H1 (cell line): ENCODE results near the gene STK39. TPM values are rescaled to one million over a fixed set of nuclear protein-coding genes. Genes with fewer than 3 reads are reported as not detected.

ENCODE experiments used
- CTCF ChIA-PET: fragments of 300-600 bp; sonication (Branson Sonifier 250); formaldehyde crosslinking; loops from one replicate; lab custom pipeline; 2021; ENCODE audit not compliant: partially characterized antibody; lab: Charles Lee
- POLR2A ChIA-PET: fragments of 300-600 bp; sonication (Branson Sonifier 250); formaldehyde crosslinking; loops from one replicate; lab custom pipeline; 2021; ENCODE audit warnings: inconsistent platforms; ENCODE audit not compliant: partially characterized antibody; lab: Charles Lee
- DNase-seq, 2 experiments: peaks; one replicate each; pipeline versions ENCODE4 v3.0.0 to v3.0.0-alpha.2; 2010 to 2022; ENCODE audit warnings: low spot score in 2 of 2, low read depth in 1 of 2, mixed read lengths in 1 of 2
- FAIRE-seq: peaks from 2 replicates; lab custom pipeline; 2011; peaks lifted over from hg19 to GRCh38; lab: Jason Lieb, UNC
- H2AFZ ChIP-seq: 2 replicates; pipeline ENCODE4 v1.8.1; 2012; ENCODE audit warnings: low read length, inconsistent platforms
- H2AK5ac ChIP-seq: 2 replicates; pipeline ENCODE4 v1.6.1; 2013; ENCODE audit warnings: low read depth, low read length
- H2BK120ac ChIP-seq: replicated peaks from 2 replicates; pipeline ENCODE3; 2013; ENCODE audit warnings: low read depth, low read length, inconsistent platforms
- H2BK12ac ChIP-seq: 2 replicates; pipeline ENCODE4 v1.6.1; 2013; ENCODE audit warnings: low read depth, low read length
- H2BK15ac ChIP-seq: 2 replicates; pipeline ENCODE4 v1.6.1; 2013; ENCODE audit warnings: low read length
- H2BK20ac ChIP-seq: 2 replicates; pipeline ENCODE4 v1.6.1; 2013; ENCODE audit warnings: low read length
- H2BK5ac ChIP-seq: 2 replicates; pipeline ENCODE4 v1.6.1; 2013; ENCODE audit warnings: low read depth, low read length
- H3K14ac ChIP-seq: 2 replicates; pipeline ENCODE4 v1.6.1; 2013; ENCODE audit warnings: inconsistent platforms; ENCODE audit not compliant: insufficient read length
- H3K18ac ChIP-seq: 2 replicates; pipeline ENCODE4 v1.6.1; 2013; ENCODE audit warnings: low read length; ENCODE audit errors: extremely low read depth
- H3K23ac ChIP-seq: 2 replicates; pipeline ENCODE4 v1.6.1; 2013; ENCODE audit warnings: inconsistent platforms; ENCODE audit not compliant: insufficient read length
- H3K23me2 ChIP-seq: 2 replicates; pipeline ENCODE4 v1.6.1; 2013; ENCODE audit warnings: low read depth, low read length
- H3K27ac ChIP-seq: 2 replicates; pipeline ENCODE4 v1.6.1; 2011; ENCODE audit warnings: low read depth, low read length, inconsistent platforms
- H3K27me3 ChIP-seq, 4 experiments: replicated peaks in 1 of 4; 1 replicate in 1 of 4; 2 replicates in 3 of 4; pipeline versions ENCODE4 v1.6.1 to v1.8.1; 2011 to 2013; ENCODE audit warnings: low read length in 3 of 4, mild to moderate bottlenecking in 3 of 4, inconsistent platforms in 2 of 4, mixed read lengths in 2 of 4, moderate library complexity in 1 of 4; ENCODE audit not compliant: control insufficient read depth in 3 of 4, insufficient read depth in 3 of 4; ENCODE audit errors: extremely low read depth in 1 of 4
- H3K36me3 ChIP-seq, 4 experiments: 2 replicates each; pipeline versions ENCODE4 v1.6.1 to v1.8.1; 2011 to 2013; ENCODE audit warnings: mild to moderate bottlenecking in 4 of 4, low read length in 3 of 4, moderate library complexity in 2 of 4, control low read depth in 1 of 4, inconsistent platforms in 1 of 4; ENCODE audit not compliant: insufficient read depth in 4 of 4, control insufficient read depth in 2 of 4
- H3K4ac ChIP-seq: replicated peaks from 2 replicates; pipeline ENCODE3; 2013; ENCODE audit warnings: low read length, low read depth, mixed read lengths, inconsistent platforms; ENCODE audit not compliant: insufficient read length
- H3K4me1 ChIP-seq, 4 experiments: replicated peaks in 1 of 4; 1 replicate in 1 of 4; 2 replicates in 3 of 4; pipeline versions ENCODE4 v1.6.1 to v1.8.1; 2011 to 2013; ENCODE audit warnings: low read length in 3 of 4, inconsistent platforms in 2 of 4, mixed read lengths in 1 of 4; ENCODE audit not compliant: insufficient read depth in 4 of 4, control insufficient read depth in 3 of 4
- H3K4me2 ChIP-seq, 2 experiments: 2 replicates each; pipeline versions ENCODE4 v1.6.1 to v1.8.1; 2011 to 2013; ENCODE audit warnings: low read depth in 2 of 2, low read length in 2 of 2, control low read depth in 1 of 2, inconsistent platforms in 1 of 2, mild to moderate bottlenecking in 1 of 2; ENCODE audit not compliant: insufficient read depth in 1 of 2
- H3K4me3 ChIP-seq, 4 experiments: fragments of 200-600, 300-600 bp in 1 of 4; sonication (generic), shearing (Covaris generic), sonication (Bioruptor Twin) in 1 of 4; 2 replicates each; pipeline versions ENCODE4 v1.5.1 to v1.8.1; 2011 to 2016; ENCODE audit warnings: low read length in 4 of 4, low read depth in 3 of 4, control low read depth in 2 of 4, inconsistent platforms in 2 of 4, mild to moderate bottlenecking in 2 of 4, mixed read lengths in 1 of 4, moderate library complexity in 1 of 4; ENCODE audit not compliant: insufficient read depth in 2 of 4; ENCODE audit errors: extremely low read depth in 1 of 4
- H3K56ac ChIP-seq: replicated peaks from 2 replicates; pipeline ENCODE3; 2013; ENCODE audit warnings: low read depth, mild to moderate bottlenecking, mixed read lengths, low read length, inconsistent platforms; ENCODE audit not compliant: insufficient read length
- H3K79me1 ChIP-seq: 2 replicates; pipeline ENCODE4 v1.6.1; 2013; ENCODE audit warnings: low read depth, low read length, control low read depth
- H3K79me2 ChIP-seq, 2 experiments: 2 replicates each; pipeline versions ENCODE4 v1.6.1 to v1.8.1; 2012 to 2013; ENCODE audit warnings: low read length in 2 of 2, mild to moderate bottlenecking in 2 of 2, inconsistent platforms in 1 of 2; ENCODE audit not compliant: insufficient read depth in 2 of 2, control insufficient read depth in 1 of 2
- H3K9ac ChIP-seq, 4 experiments: replicated peaks in 1 of 4; 1 replicate in 1 of 4; 2 replicates in 3 of 4; pipeline versions ENCODE4 v1.6.1 to v1.8.1; 2011 to 2013; ENCODE audit warnings: low read depth in 3 of 4, low read length in 3 of 4, control low read depth in 2 of 4, mild to moderate bottlenecking in 2 of 4, moderate library complexity in 2 of 4, inconsistent platforms in 1 of 4; ENCODE audit errors: extremely low read depth in 1 of 4
- H3K9me3 ChIP-seq, 2 experiments: 2 replicates each; pipeline versions ENCODE4 v1.6.1 to v1.8.1; 2012 to 2013; ENCODE audit warnings: mild to moderate bottlenecking in 2 of 2, moderate library complexity in 2 of 2, control low read depth in 1 of 2, inconsistent platforms in 1 of 2, low read depth in 1 of 2, low read length in 1 of 2, mixed read lengths in 1 of 2; ENCODE audit not compliant: insufficient read depth in 2 of 2
- H4K20me1 ChIP-seq, 2 experiments: replicated peaks in 1 of 2; 2 replicates each; pipeline versions ENCODE3 to v1.8.1; 2011 to 2013; ENCODE audit warnings: inconsistent platforms in 2 of 2, low read length in 2 of 2, mild to moderate bottlenecking in 1 of 2; ENCODE audit not compliant: insufficient read depth in 2 of 2, control insufficient read depth in 1 of 2
- H4K5ac ChIP-seq: 2 replicates; pipeline ENCODE4 v1.6.1; 2013; ENCODE audit warnings: low read length, low read depth, mixed read lengths, inconsistent platforms; ENCODE audit not compliant: insufficient read length
- H4K8ac ChIP-seq: 2 replicates; pipeline ENCODE4 v1.8.0; 2013; ENCODE audit warnings: mild to moderate bottlenecking, moderate library complexity, low read length, inconsistent platforms; ENCODE audit not compliant: insufficient read depth; ENCODE audit errors: extremely low read depth
- H4K91ac ChIP-seq: replicated peaks from 2 replicates; pipeline ENCODE3; 2013; ENCODE audit warnings: low read length, mixed read lengths, inconsistent platforms; ENCODE audit not compliant: insufficient read length
- HDAC6 ChIP-seq: IDR thresholded peaks from one replicate; pipeline ENCODE4 v1.7.1; 2012; ENCODE audit warnings: low read depth, mild to moderate bottlenecking, inconsistent platforms, low read length, moderate library complexity
- KDM4A ChIP-seq: IDR thresholded peaks from one replicate; pipeline ENCODE4 v1.7.1; 2012; ENCODE audit warnings: low read depth, mild to moderate bottlenecking, moderate library complexity, low read length, inconsistent platforms; ENCODE audit not compliant: severe bottlenecking
- POU5F1 ChIP-seq: IDR thresholded peaks from 2 replicates; pipeline ENCODE4 v1.6.1; 2011; ENCODE audit warnings: low read depth, mild to moderate bottlenecking, low read length, moderate library complexity
- SP2 ChIP-seq: IDR thresholded peaks from 2 replicates; pipeline ENCODE4 v1.6.1; 2012; ENCODE audit warnings: mild to moderate bottlenecking, low read length, inconsistent platforms
- SUZ12 ChIP-seq: fragments of 200-600 bp; sonication (generic); IDR thresholded peaks from 2 replicates; pipeline ENCODE4 v1.6.1; 2012; ENCODE audit warnings: mild to moderate bottlenecking, inconsistent platforms, low read length, moderate library complexity, mixed read lengths
- WGBS, 2 experiments: shearing (Covaris generic) in 1 of 2; methylation state at CpG; one replicate each; pipeline versions ENCODE4 v1.1.6 to v1.1.7; 2013 to 2015; ENCODE audit warnings: low lambda C conversion rate in 2 of 2, mixed read lengths in 2 of 2, inconsistent platforms in 1 of 2, low coverage in 1 of 2, missing lambda C conversion rate in 1 of 2; ENCODE audit not compliant: insufficient replicate concordance in 2 of 2, insufficient coverage in 1 of 2, insufficient read length in 1 of 2; ENCODE audit errors: extremely low coverage in 1 of 2, missing lambda C conversion rate in 1 of 2; 5-methylcytosine and 5-hydroxymethylcytosine counted together
- polyA plus RNA-seq, 7 experiments: library from polyadenylated mRNA; depleted of rRNA in 3 of 7; stranded (reverse) in 5 of 7; unstranded in 2 of 7; fragments of >200 nt in 5 of 7; fragments of 200-250 nt in 2 of 7; gene quantifications; 1 replicate in 5 of 7; 2 replicates in 1 of 7; 4 replicates in 1 of 7; pipeline versions ENCODE4 v1.2.1 to v1.2.3, GENCODE V29; 2011 to 2013; ENCODE audit warnings: missing spikeins in 2 of 7, mixed read lengths in 2 of 7
- total RNA-seq: library from RNA; stranded (reverse); fragmentation: NEBNext Ultra II Directional; extraction: Animal tissue kit (Norgen Biotek cat#: 25700); gene quantifications from 2 replicates; pipeline ENCODE4 v1.2.1, GENCODE V29; 2021

STK39 gene
- total and polyA plus RNA-seq, 2 of the 8 experiments (the other 6 are each of a cell fraction or from before 2014, with no cell fraction given): 13.7 to 23.8 TPM

- no peak overlapping the region for H3K18ac ChIP-seq
- H3K9ac ChIP-seq: no peak overlapping the region
- no peaks in the 10 kb centered on the region for H3K36me3 ChIP-seq
- H4K91ac ChIP-seq: no peak overlapping the region
- peaks cover 2 to 9% (median 5%) of the 10 kb centered on the region in 4 experiments; a peak in 6 of 7 replicates for H3K4me1 ChIP-seq
- FAIRE-seq: no peak
- H2AFZ ChIP-seq: no peak overlapping the region
- peak overlapping the region in 1 of 2 experiments; percentile 15; a peak in 1 of 4 replicates for H3K4me2 ChIP-seq
- POLR2A ChIA-PET: no interaction called here
- H2BK12ac ChIP-seq: no peak overlapping the region
- H3K56ac ChIP-seq: no peak overlapping the region
- no peak overlapping the region for H2AK5ac ChIP-seq
- no peak overlapping the region for H2BK120ac ChIP-seq
- H3K4ac ChIP-seq: no peak overlapping the region
- peaks cover 2% of the 10 kb centered on the region; the same call in 1 of the 2 replicates for H3K23me2 ChIP-seq
- DNase-seq: peak in 1 of 2 experiments; percentile 51
- H3K4me3 ChIP-seq: no peak overlapping the region
- no peak overlapping the region for H3K23ac ChIP-seq
- CTCF ChIA-PET: interaction anchor here (0.5 kb wide), 1 partner anchor 105 kb away, joined by 3 read pairs; no protein-coding TSS in a partner anchor
- H2BK5ac ChIP-seq: no peak overlapping the region
- H3K9me3 ChIP-seq: no peaks in the 10 kb centered on the region
- peaks cover 0 to 21% of the 10 kb centered on the region in 2 experiments; a peak in 2 of 4 replicates for H3K79me2 ChIP-seq
- H3K79me1 ChIP-seq: peaks cover 7% of the 10 kb centered on the region; the same call in 1 of the 2 replicates
- no peaks in the 10 kb centered on the region for H3K27me3 ChIP-seq
- no peak overlapping the region for H3K14ac ChIP-seq
- H2BK15ac ChIP-seq: 0 out of 2 replicates have a peak overlapping the region, but pooled peaks have one; percentile 49
- TF ChIP-seq POU5F1 (no peak), SP2 (no peak), KDM4A (no peak), SUZ12 (no peak), HDAC6 (no peak)
- H4K8ac ChIP-seq: no peak overlapping the region
- 89% methylated on average over 5 of the region's 5 CpGs; no CpG with 5 or more reads in 1 of the 2 experiments for WGBS, 2 experiments
- H4K5ac ChIP-seq: no peak overlapping the region
- H2BK20ac ChIP-seq: no peak overlapping the region
- H3K27ac ChIP-seq: no peak overlapping the region
- peaks cover 5 to 7% of the 10 kb centered on the region in 2 experiments for H4K20me1 ChIP-seq
Observed at GRCh38 chr2:168241208-168241607, 6.2 kb downstream of the STK39 start.
